Endothelial cell of umbilical vein (primary cell): ENCODE data around the gene CFAP100. TPM values are rescaled to one million over a fixed set of nuclear protein-coding genes. Genes with fewer than 3 reads are reported as not detected.

Experiments
- BruUV-seq: library from RNA; stranded (reverse); fragments of 400-500 nt; replicated peaks from 2 replicates; lab custom pipeline; 2021; lab: Mats Ljungman, UMichigan
- CTCF ChIA-PET: fragments of 300-600, 350-600 bp; sonication (Branson Sonifier 250); formaldehyde crosslinking; loops from one replicate; lab custom pipeline; 2021; ENCODE audit warnings: antibody characterized with exemption, inconsistent platforms; lab: Charles Lee
- POLR2A ChIA-PET: fragments of 300-600, 350-600 bp; sonication (Branson Sonifier 250); formaldehyde crosslinking; loops from one replicate; lab custom pipeline; 2021; ENCODE audit warnings: antibody characterized with exemption, inconsistent platforms; lab: Charles Lee
- DNase-seq: peaks from one replicate; pipeline ENCODE4 v3.0.0-alpha.2; 2011; ENCODE audit warnings: low read depth, low spot score
- FAIRE-seq: peaks from 2 replicates; lab custom pipeline; 2011; peaks lifted over from hg19 to GRCh38; lab: Jason Lieb, UNC
- H2AFZ ChIP-seq: 2 replicates; pipeline ENCODE4 v1.6.0; 2012; ENCODE audit warnings: low read depth, low read length, control low read depth, inconsistent platforms
- H3K27ac ChIP-seq: 2 replicates; pipeline ENCODE4 v1.5.1; 2011; ENCODE audit warnings: low read depth, mild to moderate bottlenecking, control low read depth, low read length, moderate library complexity; ENCODE audit not compliant: insufficient read depth
- H3K27me3 ChIP-seq, 2 experiments: 2 replicates each; pipeline versions ENCODE4 v1.6.0 to v1.6.1; 2011; ENCODE audit warnings: low read length in 2 of 2, mixed read lengths in 1 of 2; ENCODE audit not compliant: control insufficient read depth in 2 of 2, insufficient read depth in 2 of 2
- H3K36me3 ChIP-seq, 2 experiments: 2 replicates in 1 of 2; 3 replicates in 1 of 2; pipeline ENCODE4 v1.5.1; 2011; ENCODE audit warnings: low read length in 2 of 2, mild to moderate bottlenecking in 1 of 2, moderate library complexity in 1 of 2; ENCODE audit not compliant: control insufficient read depth in 2 of 2, insufficient read depth in 2 of 2; ENCODE audit errors: extremely low read depth in 1 of 2
- H3K4me1 ChIP-seq: 3 replicates; pipeline ENCODE4 v1.5.1; 2011; ENCODE audit warnings: mild to moderate bottlenecking, low read length; ENCODE audit not compliant: control insufficient read depth, insufficient read depth; ENCODE audit errors: extremely low read depth
- H3K4me2 ChIP-seq: 2 replicates; pipeline ENCODE4 v1.6.1; 2011; ENCODE audit warnings: low read length, control low read depth, mixed read lengths; ENCODE audit not compliant: insufficient read depth
- H3K4me3 ChIP-seq, 3 experiments: fragments of 200-600 bp in 1 of 3; sonication (generic), shearing (Covaris generic) in 1 of 3; replicated peaks in 1 of 3; 2 replicates each; pipeline ENCODE4 v1.5.1; 2011 to 2016; ENCODE audit warnings: control low read depth in 3 of 3, low read length in 3 of 3, mild to moderate bottlenecking in 2 of 3, inconsistent platforms in 1 of 3, low read depth in 1 of 3, moderate library complexity in 1 of 3; ENCODE audit not compliant: insufficient read depth in 1 of 3
- H3K79me2 ChIP-seq: 2 replicates; pipeline ENCODE4 v1.6.0; 2012; ENCODE audit warnings: low read length, inconsistent platforms; ENCODE audit not compliant: control insufficient read depth, insufficient read depth
- H3K9ac ChIP-seq: replicated peaks from 2 replicates; pipeline ENCODE3; 2011; ENCODE audit warnings: low read length, control low read depth; ENCODE audit not compliant: insufficient read depth; ENCODE audit errors: extremely low read depth
- H3K9me1 ChIP-seq: replicated peaks from 3 replicates; pipeline ENCODE4 v1.6.0; 2011; ENCODE audit warnings: mild to moderate bottlenecking, low read length; ENCODE audit not compliant: control insufficient read depth, insufficient read depth; ENCODE audit errors: extremely low read depth
- H3K9me3 ChIP-seq: replicated peaks from 2 replicates; pipeline ENCODE4 v1.5.1; 2012; ENCODE audit warnings: low read length, inconsistent platforms; ENCODE audit not compliant: control insufficient read depth, insufficient read depth
- H4K20me1 ChIP-seq: replicated peaks from 2 replicates; pipeline ENCODE3; 2011; ENCODE audit warnings: mild to moderate bottlenecking, low read length; ENCODE audit not compliant: control insufficient read depth, insufficient read depth; ENCODE audit errors: extremely low read depth
- CTCF ChIP-seq, 2 donors: IDR thresholded peaks; 1 replicate in 1 of 2; 2 replicates in 1 of 2; pipeline ENCODE4 v1.5.1; 2011; ENCODE audit warnings: low read length in 2 of 2, mild to moderate bottlenecking in 2 of 2, moderate library complexity in 2 of 2, control low read depth in 1 of 2, inconsistent platforms in 1 of 2, low read depth in 1 of 2; ENCODE audit not compliant: insufficient read depth in 1 of 2; ENCODE audit errors: extremely low read depth in 1 of 2
- EZH2 ChIP-seq: IDR thresholded peaks from 2 replicates; pipeline ENCODE4 v1.6.1; 2012; ENCODE audit warnings: borderline replicate concordance, low read depth, mild to moderate bottlenecking, moderate library complexity, low read length, inconsistent platforms; ENCODE audit not compliant: severe bottlenecking
- FOS ChIP-seq: IDR thresholded peaks from 2 replicates; pipeline ENCODE4 v1.6.1; 2011; ENCODE audit warnings: mild to moderate bottlenecking, low read length, moderate library complexity, borderline replicate concordance; ENCODE audit not compliant: insufficient read depth
- GATA2 ChIP-seq: IDR thresholded peaks from 2 replicates; pipeline ENCODE4 v1.7.0; 2011; ENCODE audit warnings: low read depth, mild to moderate bottlenecking, moderate library complexity, mixed read lengths, low read length; ENCODE audit not compliant: insufficient read length, insufficient read depth
- JUN ChIP-seq: IDR thresholded peaks from 2 replicates; pipeline ENCODE4 v1.6.1; 2011; ENCODE audit warnings: borderline replicate concordance, low read depth; ENCODE audit not compliant: insufficient read length, insufficient read depth
- MAX ChIP-seq: IDR thresholded peaks from 2 replicates; pipeline ENCODE4 v1.6.1; 2011; ENCODE audit not compliant: insufficient read depth, insufficient read length
- MYC ChIP-seq: IDR thresholded peaks from one replicate; pipeline ENCODE4 v1.6.1; 2011; ENCODE audit warnings: mild to moderate bottlenecking, low read depth, low read length
- POLR2A ChIP-seq: IDR thresholded peaks from 2 replicates; pipeline ENCODE4 v1.6.1; 2012; ENCODE audit warnings: low read depth, mild to moderate bottlenecking, control low read depth, low read length
- POLR2AphosphoS5 ChIP-seq: IDR thresholded peaks from 2 replicates; pipeline ENCODE4 v1.6.1; 2012; ENCODE audit warnings: low read depth, mild to moderate bottlenecking, control low read depth, low read length, moderate library complexity; ENCODE audit not compliant: insufficient read depth
- dilution Hi-C: fragments of 300-500 bp; cut with MboI; formaldehyde crosslinking; loops from one replicate; pipeline ENCODE4 v1.15.0; 2019; ENCODE audit warnings: low sequenced_read_pairs; ENCODE audit not compliant: extremely low pct_ligation_motif_present
- intact Hi-C: fragments of 100-400 bp; cut with micrococcal nuclease; formaldehyde crosslinking; loops from one replicate; pipeline ENCODE4 v1.10.0; 2022
- polyA plus RNA-seq, 4 experiments: library from polyadenylated mRNA; depleted of rRNA in 3 of 4; stranded (reverse) in 3 of 4; unstranded in 1 of 4; fragments of >200 nt; gene quantifications; 2 replicates each; pipeline versions ENCODE4 v1.2.1 to v1.2.3, GENCODE V29; 2011 to 2012; ENCODE audit warnings: missing spikeins in 1 of 4
- total RNA-seq: library from RNA; stranded (reverse); gene quantifications from 2 replicates; pipeline ENCODE4 v1.2.3, GENCODE V29; 2021

The CFAP100 gene
- total and polyA plus RNA-seq, 2 donors (not counting 3 experiments of a cell fraction or from before 2014, with no cell fraction given), result not detected

- H4K20me1 ChIP-seq, result no peaks in the 10 kb centered on the region
- no peaks in the 10 kb centered on the region for H3K27me3 ChIP-seq
- ChIA-PET CTCF (interaction anchor here (1.0 kb wide), 1 partner anchor 14 kb away, joined by 3 read pairs; no protein-coding TSS in a partner anchor), POLR2A (no interaction called here)
- DNase-seq (no peak), FAIRE-seq (no peak)
- H2AFZ ChIP-seq, result no peak overlapping the region
- no peaks in the 10 kb centered on the region for H3K9me3 ChIP-seq
- peaks cover 0 to 5% of the 10 kb centered on the region in 2 experiments for H3K36me3 ChIP-seq
- no peaks in the 10 kb centered on the region for H3K79me2 ChIP-seq
- TF ChIP-seq POLR2AphosphoS5, result no peak
- TF ChIP-seq MYC, result no peak
- TF ChIP-seq JUN, result no peak
- no peak for TF ChIP-seq FOS
- TF ChIP-seq EZH2, result no peak
- TF ChIP-seq POLR2A, result no peak
- TF ChIP-seq CTCF (IDR thresholded peaks at IDR 0.05; ENCODE audit: extremely low read depth in 1 of 2, insufficient read depth in 1 of 2, low read depth in 1 of 2, low read length in 2 of 2), result no peak
- TF ChIP-seq MAX, result no peak
- TF ChIP-seq GATA2, result no peak
- no peak overlapping the region for H3K4me2 ChIP-seq
- no peaks in the 10 kb centered on the region for H3K9me1 ChIP-seq
- H3K4me3 ChIP-seq, result no peak overlapping the region
- no peaks in the 10 kb centered on the region for H3K4me1 ChIP-seq
- intact Hi-C loops, result no loop called here
- H3K27ac ChIP-seq, result no peak overlapping the region
- no TSS peak for BruUV-seq
- dilution Hi-C loops, result no loop called here
- no peak overlapping the region for H3K9ac ChIP-seq
These were observed 44.0 kb downstream of the CFAP100 start for GRCh38 chr3:126438746-126439145.
